WI38 (cell line): Measurements from ENCODE around the gene NMRK2.

ENCODE experiments used
- H3K4me3 ChIP-seq: 2 replicates; pipeline ENCODE4 v1.5.1; 2011; ENCODE audit warnings: low read depth, mild to moderate bottlenecking, control low read depth, low read length
- TF ChIP-seq, protein P1 (sequence below): IDR thresholded peaks from 2 replicates; pipeline ENCODE4 v1.5.1; 2012; ENCODE audit warnings: low read depth, mild to moderate bottlenecking, control low read depth, low read length

The NMRK2 gene

DNA sequence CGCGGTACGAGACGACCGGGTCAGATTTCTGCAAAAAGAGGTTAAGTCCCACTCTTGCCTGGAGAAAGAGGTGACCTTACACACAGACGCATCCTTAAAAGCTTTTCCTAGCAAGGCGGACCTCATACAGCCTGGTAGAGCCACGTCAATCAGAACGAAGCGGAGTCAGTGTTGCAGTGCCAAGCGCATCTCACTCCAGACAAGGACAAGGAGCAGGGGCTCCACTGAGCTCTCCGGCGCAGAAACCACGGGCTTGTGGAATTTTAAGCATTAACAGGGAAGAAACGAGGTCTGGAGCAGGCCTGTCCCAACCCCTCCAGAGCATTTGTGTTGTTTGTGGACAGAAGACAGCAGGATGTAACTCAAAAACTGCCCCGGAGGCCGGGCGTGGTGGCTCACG lies 45.3 kb downstream of the NMRK2 start:
- TF ChIP-seq, protein P1, sequence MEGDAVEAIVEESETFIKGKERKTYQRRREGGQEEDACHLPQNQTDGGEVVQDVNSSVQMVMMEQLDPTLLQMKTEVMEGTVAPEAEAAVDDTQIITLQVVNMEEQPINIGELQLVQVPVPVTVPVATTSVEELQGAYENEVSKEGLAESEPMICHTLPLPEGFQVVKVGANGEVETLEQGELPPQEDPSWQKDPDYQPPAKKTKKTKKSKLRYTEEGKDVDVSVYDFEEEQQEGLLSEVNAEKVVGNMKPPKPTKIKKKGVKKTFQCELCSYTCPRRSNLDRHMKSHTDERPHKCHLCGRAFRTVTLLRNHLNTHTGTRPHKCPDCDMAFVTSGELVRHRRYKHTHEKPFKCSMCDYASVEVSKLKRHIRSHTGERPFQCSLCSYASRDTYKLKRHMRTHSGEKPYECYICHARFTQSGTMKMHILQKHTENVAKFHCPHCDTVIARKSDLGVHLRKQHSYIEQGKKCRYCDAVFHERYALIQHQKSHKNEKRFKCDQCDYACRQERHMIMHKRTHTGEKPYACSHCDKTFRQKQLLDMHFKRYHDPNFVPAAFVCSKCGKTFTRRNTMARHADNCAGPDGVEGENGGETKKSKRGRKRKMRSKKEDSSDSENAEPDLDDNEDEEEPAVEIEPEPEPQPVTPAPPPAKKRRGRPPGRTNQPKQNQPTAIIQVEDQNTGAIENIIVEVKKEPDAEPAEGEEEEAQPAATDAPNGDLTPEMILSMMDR = no peak
- no peak overlapping the region for H3K4me3 ChIP-seq

DNA sequence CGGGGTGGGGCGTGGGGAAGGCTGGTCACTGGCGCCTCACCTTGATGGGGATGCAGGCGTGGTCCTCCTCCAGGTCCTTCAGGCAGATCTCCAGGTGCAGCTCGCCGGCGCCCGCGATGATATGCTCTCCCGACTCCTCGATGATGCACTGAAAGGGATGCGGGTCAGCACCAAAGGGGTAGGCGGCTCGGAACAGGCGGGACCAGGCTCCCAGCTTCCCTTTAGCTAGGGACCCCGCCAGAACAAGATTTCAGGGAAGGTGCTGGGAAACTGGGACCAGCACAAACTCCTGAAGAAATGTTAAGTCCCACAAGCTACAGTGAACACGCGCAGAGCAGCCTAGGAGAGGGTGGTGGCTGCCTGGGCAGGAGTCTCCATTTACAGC lies 46.4 kb downstream of the NMRK2 start:
- no peak overlapping the region for H3K4me3 ChIP-seq
- TF ChIP-seq, protein P1 = no peak

DNA sequence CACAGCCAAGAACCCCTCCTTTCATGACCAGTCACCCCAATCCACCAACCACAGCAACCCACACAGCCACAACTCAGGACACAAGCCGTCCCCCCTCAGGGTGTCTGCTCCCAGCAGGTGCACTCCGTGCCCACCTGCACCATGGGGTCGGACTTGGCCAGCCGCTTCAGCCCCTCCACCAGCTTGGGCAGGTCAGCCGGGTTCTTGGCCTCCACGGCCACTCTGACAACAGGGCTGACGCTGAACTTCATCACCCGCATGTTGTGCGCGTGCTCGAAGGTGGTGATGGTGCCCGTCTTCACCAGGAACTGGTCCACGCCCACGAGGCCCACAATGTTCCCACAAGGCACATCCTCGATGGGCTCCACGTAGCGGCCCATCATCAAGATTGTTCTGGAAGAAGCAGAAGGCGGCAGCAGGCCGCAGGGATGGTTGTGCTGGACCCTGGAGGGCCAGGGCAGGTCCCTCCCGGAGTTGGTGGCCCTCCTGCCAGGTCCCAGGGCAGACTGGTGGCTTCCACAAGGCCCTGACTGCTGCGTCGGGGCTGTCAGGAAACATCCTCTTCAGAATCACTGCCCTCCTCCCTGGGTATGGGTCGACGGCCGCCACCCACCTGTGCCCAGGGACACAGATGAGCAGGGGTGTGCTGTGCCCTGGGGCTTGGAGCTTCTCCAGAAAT lies 46.9 kb downstream of the NMRK2 start:
- TF ChIP-seq, protein P1 = no peak
- H3K4me3 ChIP-seq = no peak overlapping the region

DNA sequence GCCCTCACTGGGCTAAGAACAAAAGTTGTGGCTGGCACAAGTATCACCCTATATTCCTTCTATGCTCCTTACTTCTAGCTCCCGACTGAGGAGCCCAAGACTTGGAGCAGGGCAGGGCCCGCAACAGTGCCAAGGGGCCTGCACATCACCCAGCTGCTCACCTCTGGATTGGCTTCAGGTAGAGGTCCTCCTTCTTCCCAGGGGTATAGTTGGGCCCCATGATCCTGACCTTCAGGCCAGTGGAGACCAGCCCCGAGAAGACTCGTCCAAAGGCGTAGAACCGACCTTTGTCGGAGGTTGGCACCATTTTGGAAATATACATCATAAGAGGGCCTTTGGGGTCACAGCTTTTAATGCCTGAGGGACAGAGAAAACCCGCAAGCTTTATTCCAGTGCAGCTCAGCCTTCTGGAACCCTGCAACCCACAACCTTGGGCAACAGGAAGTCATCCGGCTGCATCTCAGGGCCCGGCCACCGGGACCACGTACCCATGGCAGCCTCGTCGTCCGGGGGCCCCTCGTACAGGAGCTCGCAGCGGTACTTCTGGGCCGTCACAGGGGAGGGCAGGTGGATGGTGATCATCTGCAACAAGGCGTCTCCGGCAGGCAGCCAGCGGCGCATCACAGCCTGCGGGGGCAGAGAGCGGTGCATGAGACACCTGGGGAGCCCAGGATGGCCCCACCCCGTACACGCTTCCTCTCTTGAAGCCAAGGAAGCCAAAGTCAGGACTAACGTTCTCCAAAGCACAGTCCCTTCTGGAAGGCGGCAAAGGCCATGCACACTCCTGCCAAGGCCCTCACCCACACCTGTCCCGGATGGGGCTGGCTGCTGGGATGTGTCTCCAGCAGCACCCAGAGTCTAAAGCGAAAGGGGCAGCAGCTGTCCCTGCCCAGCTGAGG lies 47.7 kb downstream of the NMRK2 start:
- H3K4me3 ChIP-seq = no peak overlapping the region

DNA sequence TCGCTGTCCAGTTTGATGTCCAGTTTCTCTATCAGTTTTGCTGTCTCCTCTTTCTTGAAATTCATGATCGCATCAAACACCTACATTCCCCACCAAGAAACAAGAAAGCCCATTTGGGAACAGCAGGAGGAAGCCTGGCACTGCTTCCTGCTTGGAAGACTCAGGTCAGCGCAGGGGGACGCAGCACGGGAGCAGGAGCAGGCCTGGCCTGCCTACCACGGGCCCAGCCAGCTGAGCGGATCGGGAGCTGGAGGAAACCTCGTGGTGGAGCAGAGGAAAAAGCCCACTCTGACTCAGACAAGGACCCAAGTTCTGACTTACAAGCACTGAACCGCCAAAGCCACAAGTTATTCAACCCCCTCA lies 48.5 kb downstream of the NMRK2 start:
- TF ChIP-seq, protein P1 = no peak
- no peak overlapping the region for H3K4me3 ChIP-seq

More for the DNA sequence above, 47.7 kb downstream of the NMRK2 start:
- TF ChIP-seq, protein P1 = no peak

DNA sequence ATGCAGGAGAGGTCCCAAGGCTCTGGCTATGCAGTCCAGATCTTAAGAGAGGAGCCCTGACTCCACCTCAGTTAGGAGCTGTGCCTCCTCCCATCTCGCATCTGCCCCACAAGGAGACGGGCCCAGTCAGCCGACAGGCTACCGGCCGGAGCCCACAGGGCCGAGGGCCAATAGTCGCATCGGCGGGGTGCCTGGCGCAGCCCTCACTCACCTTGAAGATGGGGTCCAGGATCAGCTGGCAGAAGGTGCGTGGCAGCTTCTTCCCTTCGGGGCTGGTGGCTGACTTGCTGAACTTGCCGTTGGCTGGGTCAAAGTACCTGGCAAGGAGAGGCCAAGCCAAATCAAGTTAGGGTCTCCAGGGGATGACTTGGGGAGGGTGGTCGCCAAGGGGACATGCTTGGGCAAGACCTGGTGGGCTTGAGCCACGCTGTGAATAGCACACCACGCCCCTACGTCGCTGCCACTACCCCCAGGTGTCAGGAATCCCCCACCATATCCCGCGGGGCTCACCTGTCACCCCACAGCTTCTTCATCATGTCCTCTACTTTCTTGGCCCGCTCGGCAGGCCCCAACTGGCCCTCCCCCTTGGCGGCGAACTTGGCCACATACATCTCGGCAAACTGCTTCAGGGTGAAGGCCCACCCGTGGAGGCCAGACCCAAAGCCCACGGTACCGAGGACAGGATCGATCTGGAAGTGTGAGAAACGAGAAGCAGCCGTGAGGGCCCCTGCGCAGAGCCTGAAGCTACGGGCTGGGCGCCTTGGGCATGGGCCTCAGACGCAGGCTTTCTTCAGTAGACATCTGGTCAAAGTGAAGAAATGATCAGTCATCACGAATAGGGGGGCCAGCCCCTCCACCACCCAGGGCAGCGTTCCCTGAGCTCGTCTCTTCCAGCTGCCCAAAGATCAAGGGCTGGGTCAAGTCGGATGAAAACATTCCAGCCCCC lies 49.1 kb downstream of the NMRK2 start:
- H3K4me3 ChIP-seq = no peak overlapping the region
- TF ChIP-seq, protein P1 = no peak
